Upper lobe of left lung (tissue), 4 donors: ENCODE measurements around the gene CNEP1R1.

Source experiments
- EP300 ChIP-seq, 4 donors: sonication (generic); formaldehyde crosslinking; IDR thresholded peaks; one replicate each; pipeline ENCODE4 v1.5.1; 2017; ENCODE audit warnings: antibody characterized with exemption in 4 of 4, control low read depth in 2 of 4
- POLR2A ChIP-seq, 4 donors: fragments of 450-650 bp; IDR thresholded peaks; one replicate each; pipeline ENCODE4 v1.5.1; 2016 to 2017; ENCODE audit warnings: antibody characterized with exemption in 4 of 4, mild to moderate bottlenecking in 2 of 4
- POLR2AphosphoS5 ChIP-seq, 2 donors: sonication (generic); formaldehyde crosslinking; IDR thresholded peaks; one replicate each; pipeline ENCODE4 v1.5.1; 2017; ENCODE audit warnings: antibody characterized with exemption in 2 of 2
- TF ChIP-seq, protein P1 (sequence below), 6 experiments: fragments of 450-650 bp in 4 of 6; fragments of 200-600 bp in 2 of 6; sonication (generic) in 2 of 6; IDR thresholded peaks; one replicate each; pipeline ENCODE4 v1.5.1; 2016 to 2019; ENCODE audit warnings: antibody characterized with exemption in 6 of 6

DNA sequence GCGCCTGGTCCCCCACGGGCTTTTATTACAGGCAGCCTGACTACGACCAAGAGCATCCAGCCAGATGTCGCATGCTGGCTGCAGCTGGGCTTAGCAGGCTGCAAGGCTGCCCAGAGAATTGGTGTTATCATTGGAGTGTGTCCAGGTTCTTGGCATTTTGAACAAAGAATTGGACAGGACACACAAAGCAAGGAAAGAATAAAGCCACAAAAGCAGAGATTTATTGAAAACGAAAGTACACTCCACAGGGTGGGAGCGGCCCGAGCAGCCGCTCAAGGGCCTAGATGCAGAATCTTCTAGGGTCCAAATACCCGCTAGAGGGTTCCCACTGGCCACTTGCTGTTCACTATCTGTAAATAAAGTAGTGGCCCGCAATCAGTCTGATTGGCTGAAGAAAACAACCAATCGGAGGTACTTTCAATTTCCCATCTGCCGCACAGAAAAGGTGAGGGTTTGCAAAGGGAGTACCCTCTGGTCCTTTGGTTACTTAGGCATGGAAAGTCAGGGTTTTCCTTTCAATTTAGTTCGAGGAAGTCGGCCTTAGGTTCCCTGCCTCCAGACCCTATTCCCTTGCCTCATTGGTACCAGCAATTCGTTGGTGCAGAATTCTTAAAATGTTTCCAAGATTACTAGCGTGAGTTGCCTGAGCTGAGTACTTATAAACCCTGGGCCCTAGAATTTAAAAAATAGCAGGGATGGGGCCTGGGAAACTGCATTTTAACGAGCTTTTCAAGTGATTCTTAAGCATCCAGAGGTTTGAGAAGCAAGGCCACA lies 38.5 kb upstream of the CNEP1R1 start:
- no peak for TF ChIP-seq POLR2AphosphoS5 (IDR thresholded peaks at IDR 0.05)
- TF ChIP-seq, protein P1, sequence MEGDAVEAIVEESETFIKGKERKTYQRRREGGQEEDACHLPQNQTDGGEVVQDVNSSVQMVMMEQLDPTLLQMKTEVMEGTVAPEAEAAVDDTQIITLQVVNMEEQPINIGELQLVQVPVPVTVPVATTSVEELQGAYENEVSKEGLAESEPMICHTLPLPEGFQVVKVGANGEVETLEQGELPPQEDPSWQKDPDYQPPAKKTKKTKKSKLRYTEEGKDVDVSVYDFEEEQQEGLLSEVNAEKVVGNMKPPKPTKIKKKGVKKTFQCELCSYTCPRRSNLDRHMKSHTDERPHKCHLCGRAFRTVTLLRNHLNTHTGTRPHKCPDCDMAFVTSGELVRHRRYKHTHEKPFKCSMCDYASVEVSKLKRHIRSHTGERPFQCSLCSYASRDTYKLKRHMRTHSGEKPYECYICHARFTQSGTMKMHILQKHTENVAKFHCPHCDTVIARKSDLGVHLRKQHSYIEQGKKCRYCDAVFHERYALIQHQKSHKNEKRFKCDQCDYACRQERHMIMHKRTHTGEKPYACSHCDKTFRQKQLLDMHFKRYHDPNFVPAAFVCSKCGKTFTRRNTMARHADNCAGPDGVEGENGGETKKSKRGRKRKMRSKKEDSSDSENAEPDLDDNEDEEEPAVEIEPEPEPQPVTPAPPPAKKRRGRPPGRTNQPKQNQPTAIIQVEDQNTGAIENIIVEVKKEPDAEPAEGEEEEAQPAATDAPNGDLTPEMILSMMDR (IDR thresholded peaks at IDR 0.05) = no peak
- no peak for TF ChIP-seq POLR2A (IDR thresholded peaks at IDR 0.05)
- TF ChIP-seq EP300 (IDR thresholded peaks at IDR 0.05) = no peak
